PC-3 (cell line): ENCODE measurements around the gene SF1. TPM values are rescaled to one million over a fixed set of nuclear protein-coding genes. Genes with fewer than 3 reads are reported as not detected.

Source experiments
- ATAC-seq: fragments of 200-7000 bp; cut with Tn5 transposase; 2 replicates; pipeline ENCODE4 v1.9.1; 2020; ENCODE audit warnings: mild to moderate bottlenecking, moderate library complexity
- BruUV-seq: library from RNA; stranded (reverse); fragments of 400-500 nt; replicated peaks from 2 replicates; lab custom pipeline; 2021; lab: Mats Ljungman, UMichigan
- CTCF ChIA-PET: fragments of 300-600 bp; sonication (Branson Sonifier 250); formaldehyde crosslinking; loops from one replicate; lab custom pipeline; 2022; ENCODE audit warnings: antibody characterized with exemption; lab: Charles Lee
- POLR2A ChIA-PET: fragments of 300-600 bp; sonication (Branson Sonifier 250); formaldehyde crosslinking; loops from one replicate; lab custom pipeline; 2022; ENCODE audit warnings: antibody characterized with exemption; ENCODE audit not compliant: unreplicated experiment; lab: Charles Lee
- DNase-seq: peaks from one replicate; pipeline ENCODE4 v3.0.0-alpha.2; 2015
- H2AFZ ChIP-seq: fragments of 300-600 bp; sonication (generic); 2 replicates; pipeline ENCODE4 v1.6.0; 2016; ENCODE audit warnings: antibody characterized with exemption, low read length
- H3F3A ChIP-seq: fragments of 300-600 bp; sonication (generic); one replicate; pipeline ENCODE4 v1.6.0; 2017; ENCODE audit warnings: antibody characterized with exemption, low read length, control low read depth, mild to moderate bottlenecking; ENCODE audit not compliant: unreplicated experiment
- H3K27ac ChIP-seq: fragments of 300-600 bp; sonication (generic); 2 replicates; pipeline ENCODE4 v1.5.1; 2016; ENCODE audit warnings: mild to moderate bottlenecking, low read length
- H3K27me3 ChIP-seq: fragments of 300-600 bp; sonication (generic); 2 replicates; pipeline ENCODE4 v1.6.1; 2016; ENCODE audit warnings: low read length, mixed read lengths
- H3K36me3 ChIP-seq: fragments of 300-600 bp; sonication (generic); 2 replicates; pipeline ENCODE4 v1.6.1; 2016; ENCODE audit warnings: low read depth, mixed run types, low read length, mixed read lengths
- H3K4me1 ChIP-seq: fragments of 300-600 bp; sonication (generic); 2 replicates; pipeline ENCODE4 v1.5.1; 2016; ENCODE audit warnings: low read length; ENCODE audit not compliant: insufficient read depth
- H3K4me2 ChIP-seq: fragments of 300-600 bp; sonication (generic); 2 replicates; pipeline ENCODE4 v1.6.0; 2016; ENCODE audit warnings: low read length
- H3K4me3 ChIP-seq: fragments of 300-600 bp; sonication (generic); 2 replicates; pipeline ENCODE4 v1.5.1; 2016; ENCODE audit warnings: mild to moderate bottlenecking, low read length, mixed read lengths
- H3K79me2 ChIP-seq: fragments of 300-600 bp; sonication (generic); 2 replicates; pipeline ENCODE4 v1.6.1; 2017; ENCODE audit warnings: low read length, mixed read lengths
- H3K9ac ChIP-seq: fragments of 300-600 bp; sonication (generic); 2 replicates; pipeline ENCODE4 v1.6.0; 2016; ENCODE audit warnings: mild to moderate bottlenecking, low read length
- H3K9me2 ChIP-seq: fragments of 300-600 bp; sonication (generic); replicated peaks from 2 replicates; pipeline ENCODE4 v1.6.1; 2016; ENCODE audit warnings: mixed run types, low read length, mixed read lengths
- H3K9me3 ChIP-seq: fragments of 300-600 bp; sonication (generic); 2 replicates; pipeline ENCODE4 v1.6.1; 2016; ENCODE audit warnings: low read length, mixed read lengths
- H4K20me1 ChIP-seq: fragments of 300-600 bp; sonication (generic); 2 replicates; pipeline ENCODE4 v1.6.1; 2016; ENCODE audit warnings: low read length, mixed read lengths
- EZH2 ChIP-seq: fragments of 300-600 bp; sonication (generic); IDR thresholded peaks from one replicate; pipeline ENCODE4 v1.6.1; 2017; ENCODE audit warnings: antibody characterized with exemption, mild to moderate bottlenecking, low read length; ENCODE audit not compliant: unreplicated experiment
- EZH2phosphoT487 ChIP-seq: fragments of 300-600 bp; sonication (generic); IDR thresholded peaks from 2 replicates; pipeline ENCODE4 v1.6.1; 2018; ENCODE audit warnings: mild to moderate bottlenecking, antibody characterized with exemption, low read length, borderline replicate concordance
- intact Hi-C: fragments of 100-400 bp; cut with micrococcal nuclease; formaldehyde crosslinking; loops from 2 replicates; pipeline ENCODE4 v1.9.0; 2023
- total RNA-seq: library from RNA; depleted of rRNA; stranded (reverse); fragments of >200 nt; gene quantifications from 2 replicates; pipeline ENCODE4 v1.2.3, GENCODE V29; 2014
- TF ChIP-seq, protein P1 (sequence below): fragments of 300-600 bp; sonication (generic); conservative IDR thresholded peaks from 2 replicates; pipeline ENCODE4 v1.5.1; 2017; ENCODE audit warnings: antibody characterized with exemption, low read depth, mild to moderate bottlenecking, low read length

The SF1 gene
- total RNA-seq, 1 experiment from 2014 or later: 217 TPM

DNA sequence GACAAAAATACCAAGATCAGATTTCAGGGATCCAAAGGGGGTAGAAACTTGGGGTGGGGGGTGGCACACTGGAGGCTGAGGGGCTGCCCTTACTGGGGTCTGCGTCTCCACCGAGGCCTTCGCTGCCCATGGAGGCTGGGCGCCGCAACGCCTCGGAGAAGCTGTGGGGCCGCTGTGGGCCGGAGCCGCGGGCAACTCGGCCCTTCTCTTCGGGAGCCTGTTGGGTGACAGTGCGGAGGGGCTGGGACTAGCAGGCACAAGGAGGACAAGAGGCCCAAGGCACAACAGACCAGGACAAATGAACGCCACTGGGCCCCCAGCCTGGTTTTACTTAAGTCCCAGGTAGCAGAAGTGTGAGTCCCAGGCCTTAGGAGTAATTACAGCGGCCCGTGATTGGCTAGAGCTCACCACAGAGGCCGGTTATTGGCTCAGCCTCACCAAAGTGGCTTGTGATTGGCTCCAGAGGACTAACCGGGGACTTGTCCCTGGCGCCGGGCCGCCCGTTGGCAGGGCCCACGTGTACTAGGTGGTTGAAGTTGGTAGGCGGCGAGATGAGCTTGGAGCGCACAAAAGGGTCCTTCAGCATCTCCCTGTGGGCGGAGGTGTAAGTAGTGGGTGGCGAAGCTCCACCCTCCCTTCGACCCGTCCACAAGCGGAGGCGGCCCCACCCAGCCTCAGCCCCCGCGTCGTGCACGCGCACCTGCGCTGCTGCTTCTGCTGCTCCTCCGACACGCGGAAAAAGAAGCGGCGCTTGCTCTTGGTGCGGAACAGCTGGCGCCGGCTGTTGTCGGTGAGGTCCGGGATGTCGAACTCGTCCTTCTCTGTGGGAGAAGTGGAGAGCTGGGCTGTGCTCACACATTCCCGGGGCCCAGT lies 48.5 kb upstream of the SF1 start:
- ChIA-PET CTCF (interaction anchor here (0.6 kb wide), 1 partner anchor 9 kb away, joined by 3 read pairs; no protein-coding TSS in a partner anchor), POLR2A (no interaction called here)
- H3K27me3 ChIP-seq: no peaks in the 10 kb centered on the region
- H3F3A ChIP-seq: no peaks in the 10 kb centered on the region
- no peak overlapping the region for H2AFZ ChIP-seq
- no peaks in the 10 kb centered on the region for H3K79me2 ChIP-seq
- no peak overlapping the region for H3K4me2 ChIP-seq
- H3K9ac ChIP-seq: no peak overlapping the region
- no peak for ATAC-seq
- no peaks in the 10 kb centered on the region for H4K20me1 ChIP-seq
- DNase-seq: no peak
- BruUV-seq: no TSS peak
- H3K4me1 ChIP-seq: no peaks in the 10 kb centered on the region
- H3K4me3 ChIP-seq: no peak overlapping the region
- TF ChIP-seq EZH2 (no peak), EZH2phosphoT487 (no peak)
- TF ChIP-seq, protein P1, sequence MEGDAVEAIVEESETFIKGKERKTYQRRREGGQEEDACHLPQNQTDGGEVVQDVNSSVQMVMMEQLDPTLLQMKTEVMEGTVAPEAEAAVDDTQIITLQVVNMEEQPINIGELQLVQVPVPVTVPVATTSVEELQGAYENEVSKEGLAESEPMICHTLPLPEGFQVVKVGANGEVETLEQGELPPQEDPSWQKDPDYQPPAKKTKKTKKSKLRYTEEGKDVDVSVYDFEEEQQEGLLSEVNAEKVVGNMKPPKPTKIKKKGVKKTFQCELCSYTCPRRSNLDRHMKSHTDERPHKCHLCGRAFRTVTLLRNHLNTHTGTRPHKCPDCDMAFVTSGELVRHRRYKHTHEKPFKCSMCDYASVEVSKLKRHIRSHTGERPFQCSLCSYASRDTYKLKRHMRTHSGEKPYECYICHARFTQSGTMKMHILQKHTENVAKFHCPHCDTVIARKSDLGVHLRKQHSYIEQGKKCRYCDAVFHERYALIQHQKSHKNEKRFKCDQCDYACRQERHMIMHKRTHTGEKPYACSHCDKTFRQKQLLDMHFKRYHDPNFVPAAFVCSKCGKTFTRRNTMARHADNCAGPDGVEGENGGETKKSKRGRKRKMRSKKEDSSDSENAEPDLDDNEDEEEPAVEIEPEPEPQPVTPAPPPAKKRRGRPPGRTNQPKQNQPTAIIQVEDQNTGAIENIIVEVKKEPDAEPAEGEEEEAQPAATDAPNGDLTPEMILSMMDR: no peak
- intact Hi-C loops: no loop called here
- peaks cover 23% of the 10 kb centered on the region for H3K36me3 ChIP-seq
- H3K9me3 ChIP-seq: no peaks in the 10 kb centered on the region
- no peaks in the 10 kb centered on the region for H3K9me2 ChIP-seq
- H3K27ac ChIP-seq: no peak overlapping the region

- ATAC-seq (no peak), DNase-seq (no peak)
- Histone ChIP-seq H3K9ac (no peak overlapping the region), H3K9me2 (no peaks in the 10 kb centered on the region), H3K79me2 (no peaks in the 10 kb centered on the region), H3F3A (no peaks in the 10 kb centered on the region), H3K4me2 (no peak overlapping the region), H2AFZ (no peak overlapping the region), H3K36me3 (peaks cover 23% of the 10 kb centered on the region), H3K4me1 (no peaks in the 10 kb centered on the region), H3K27ac (no peak overlapping the region), H4K20me1 (no peaks in the 10 kb centered on the region), H3K4me3 (no peak overlapping the region), H3K27me3 (no peaks in the 10 kb centered on the region), H3K9me3 (no peaks in the 10 kb centered on the region)
- ChIA-PET CTCF (interaction anchor here (0.5 kb wide), 1 partner anchor 38 kb away, joined by 3 read pairs; no protein-coding TSS in a partner anchor), POLR2A (no interaction called here)
- intact Hi-C loops: no loop called here
- no TSS peak for BruUV-seq
- TF ChIP-seq EZH2phosphoT487: no peak
- TF ChIP-seq, protein P1: no peak
- TF ChIP-seq EZH2: no peak
Observed at GRCh38 chr11:64826062-64826461, 47.7 kb upstream of the SF1 start.
